Keratinocyte (primary cell): ENCODE data around the gene AKR7A3. TPM values are rescaled to one million over a fixed set of nuclear protein-coding genes. Genes with fewer than 3 reads are reported as not detected.

Source experiments
- DNase-seq: peaks from one replicate; pipeline ENCODE4 v3.0.0-alpha.2; 2011; ENCODE audit warnings: low read depth, missing footprints, low spot score
- FAIRE-seq: peaks from 2 replicates; lab custom pipeline; 2011; peaks lifted over from hg19 to GRCh38; lab: Jason Lieb, UNC
- H2AFZ ChIP-seq: 2 replicates; pipeline ENCODE4 v1.6.0; 2012; ENCODE audit warnings: low read length, control low read depth, inconsistent platforms; ENCODE audit not compliant: control insufficient read depth
- H3K27ac ChIP-seq: 2 replicates; pipeline ENCODE4 v1.5.1; 2011; ENCODE audit warnings: low read length; ENCODE audit not compliant: control insufficient read depth, insufficient read depth
- H3K27me3 ChIP-seq: 3 replicates; pipeline ENCODE4 v1.6.0; 2011; ENCODE audit warnings: low read length; ENCODE audit not compliant: control insufficient read depth, insufficient read depth; ENCODE audit errors: extremely low read depth
- H3K36me3 ChIP-seq, 2 experiments: 2 replicates in 1 of 2; 3 replicates in 1 of 2; pipeline ENCODE4 v1.5.1; 2011; ENCODE audit warnings: low read length in 2 of 2, mild to moderate bottlenecking in 1 of 2; ENCODE audit not compliant: control insufficient read depth in 2 of 2, insufficient read depth in 2 of 2; ENCODE audit errors: extremely low read depth in 1 of 2
- H3K4me1 ChIP-seq: 3 replicates; pipeline ENCODE4 v1.5.1; 2011; ENCODE audit warnings: low read length; ENCODE audit not compliant: control insufficient read depth, insufficient read depth; ENCODE audit errors: extremely low read depth
- H3K4me2 ChIP-seq: 3 replicates; pipeline ENCODE4 v1.6.0; 2011; ENCODE audit warnings: low read depth, low read length; ENCODE audit not compliant: control insufficient read depth, insufficient read depth; ENCODE audit errors: extremely low read depth
- H3K4me3 ChIP-seq, 3 experiments: fragments of 200-600 bp in 1 of 3; sonication (generic) in 1 of 3; 2 replicates in 2 of 3; 3 replicates in 1 of 3; pipeline ENCODE4 v1.5.1; 2011 to 2016; ENCODE audit warnings: low read length in 3 of 3, mild to moderate bottlenecking in 3 of 3, control low read depth in 2 of 3, inconsistent platforms in 1 of 3, low read depth in 1 of 3, mixed read lengths in 1 of 3, mixed run types in 1 of 3, moderate library complexity in 1 of 3; ENCODE audit not compliant: control insufficient read depth in 2 of 3, insufficient read depth in 2 of 3; ENCODE audit errors: extremely low read depth in 1 of 3
- H3K79me2 ChIP-seq: 2 replicates; pipeline ENCODE4 v1.6.0; 2012; ENCODE audit warnings: low read length; ENCODE audit not compliant: control insufficient read depth, insufficient read depth
- H3K9ac ChIP-seq: 3 replicates; pipeline ENCODE4 v1.6.0; 2011; ENCODE audit warnings: low read length; ENCODE audit not compliant: control insufficient read depth, insufficient read depth; ENCODE audit errors: extremely low read depth
- H3K9me1 ChIP-seq: 3 replicates; pipeline ENCODE4 v1.6.0; 2011; ENCODE audit warnings: low read length; ENCODE audit not compliant: control insufficient read depth, insufficient read depth; ENCODE audit errors: extremely low read depth
- H3K9me3 ChIP-seq: 2 replicates; pipeline ENCODE4 v1.5.1; 2012; ENCODE audit warnings: low read depth, low read length; ENCODE audit not compliant: control insufficient read depth
- H4K20me1 ChIP-seq: 3 replicates; pipeline ENCODE4 v1.6.0; 2011; ENCODE audit warnings: low read length; ENCODE audit not compliant: control insufficient read depth, insufficient read depth; ENCODE audit errors: extremely low read depth
- CTCF ChIP-seq, 3 experiments: IDR thresholded peaks in 1 of 3; conservative IDR thresholded peaks in 1 of 3; optimal IDR thresholded peaks in 1 of 3; 2 replicates in 2 of 3; 3 replicates in 1 of 3; pipeline versions ENCODE3 to v1.5.1; 2011; ENCODE audit warnings: low read length in 3 of 3, mild to moderate bottlenecking in 3 of 3, moderate library complexity in 2 of 3, control low read depth in 1 of 3, inconsistent platforms in 1 of 3; ENCODE audit not compliant: insufficient read depth in 2 of 3; ENCODE audit errors: extremely low read depth in 1 of 3
- EZH2 ChIP-seq: IDR thresholded peaks from one replicate; pipeline ENCODE4 v1.6.1; 2012; ENCODE audit warnings: inconsistent platforms, mild to moderate bottlenecking, low read length, moderate library complexity
- dilution Hi-C: fragments of 300-500 bp; cut with MboI; formaldehyde crosslinking; loops from one replicate; pipeline ENCODE4 v1.7.0; 2020; ENCODE audit warnings: low sequenced_read_pairs; ENCODE audit not compliant: extremely low pct_ligation_motif_present
- polyA plus RNA-seq, 5 experiments: library from polyadenylated mRNA; depleted of rRNA in 3 of 5; stranded (reverse) in 3 of 5; stranded (forward) in 1 of 5; unstranded in 1 of 5; fragments of >200 nt; gene quantifications; 1 replicate in 1 of 5; 2 replicates in 3 of 5; 3 replicates in 1 of 5; pipeline versions ENCODE4 v1.2.1 to v1.2.3, GENCODE V29; 2011 to 2012; ENCODE audit warnings: missing spikeins in 2 of 5, low read depth in 1 of 5, low replicate concordance in 1 of 5

The AKR7A3 gene
- polyA plus RNA-seq, 1 donor (not counting 4 experiments of a cell fraction or from before 2014, with no cell fraction given): 0.17 TPM

DNA sequence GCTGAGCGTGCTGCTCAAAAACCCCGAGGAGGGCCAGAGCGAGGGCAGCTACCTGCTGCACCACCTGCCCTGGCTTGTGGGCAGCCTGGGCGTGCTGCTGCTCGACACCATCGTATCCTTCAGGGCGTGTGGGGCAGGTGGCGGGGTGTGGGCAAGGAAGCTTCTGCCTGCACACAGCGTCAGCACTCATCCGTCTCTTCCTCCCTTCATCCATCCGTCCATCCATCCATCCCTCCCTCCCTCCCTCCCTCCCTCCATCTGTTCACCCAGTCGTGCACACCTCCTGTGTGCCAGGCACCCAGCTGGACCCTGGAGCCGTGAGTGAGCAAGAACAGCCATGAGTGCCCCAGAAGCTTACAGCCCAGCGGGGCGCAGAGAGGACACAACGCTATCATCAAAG, 38.7 kb upstream of the AKR7A3 start:
- no peaks in the 10 kb centered on the region for H3K27me3 ChIP-seq
- H3K4me1 ChIP-seq: no peaks in the 10 kb centered on the region
- peaks cover 3% of the 10 kb centered on the region for H4K20me1 ChIP-seq
- H3K4me3 ChIP-seq: no peak overlapping the region
- H2AFZ ChIP-seq: no peak overlapping the region
- DNase-seq: no peak
- no peaks in the 10 kb centered on the region for H3K9me1 ChIP-seq
- dilution Hi-C loops: no loop called here
- FAIRE-seq: no peak
- H3K4me2 ChIP-seq: no peak overlapping the region
- H3K79me2 ChIP-seq: no peaks in the 10 kb centered on the region
- H3K9me3 ChIP-seq: no peaks in the 10 kb centered on the region
- peaks cover 0 to 23% of the 10 kb centered on the region in 2 experiments for H3K36me3 ChIP-seq
- H3K9ac ChIP-seq: no peak overlapping the region
- TF ChIP-seq EZH2 (no peak), CTCF (optimal IDR thresholded peaks at IDR 0.05 in 1 of 3, IDR thresholded peaks at IDR 0.05 in 1 of 3, conservative IDR thresholded peaks at IDR 0.05 in 1 of 3; ENCODE audit: extremely low read depth in 1 of 3, insufficient read depth in 2 of 3, low read length in 3 of 3) (no peak)
- H3K27ac ChIP-seq: no peak overlapping the region

- dilution Hi-C loops: no loop called here
- Histone ChIP-seq H3K4me2 (no peak overlapping the region), H3K36me3 (peaks cover 0 to 25% of the 10 kb centered on the region in 2 experiments)
Measured at GRCh38 chr1:19326748-19327065, 38.1 kb upstream of the AKR7A3 start.

More at GRCh38 chr1:19326748-19327065, 38.1 kb upstream of the AKR7A3 start:
- no peak for FAIRE-seq
- H4K20me1 ChIP-seq: peaks cover 3% of the 10 kb centered on the region
- no peak for DNase-seq
- H3K4me1 ChIP-seq: no peaks in the 10 kb centered on the region
- H3K9ac ChIP-seq: no peak overlapping the region
- H3K27ac ChIP-seq: no peak overlapping the region
- no peaks in the 10 kb centered on the region for H3K79me2 ChIP-seq
- H2AFZ ChIP-seq: no peak overlapping the region
- no peak overlapping the region for H3K4me3 ChIP-seq
- H3K9me1 ChIP-seq: no peaks in the 10 kb centered on the region
- no peaks in the 10 kb centered on the region for H3K27me3 ChIP-seq
- TF ChIP-seq EZH2: no peak
- no peaks in the 10 kb centered on the region for H3K9me3 ChIP-seq
